ENCODE measurements around the gene LENG8. TPM values are rescaled to one million over a fixed set of nuclear protein-coding genes. Genes with fewer than 3 reads are reported as not detected.

Gene LENG8
- total and polyA plus RNA-seq, 2 experiments from 2014 or later = 42.1 to 74.3 TPM

GRCh38 chr19:54451331-54451871, 2.4 kb downstream of the LENG8 start:
- TF ChIP-seq EZH2 (IDR thresholded peaks at IDR 0.05; ENCODE audit: low read depth, unreplicated experiment) (no peak), NANOG (IDR thresholded peaks at IDR 0.05; ENCODE audit: borderline replicate concordance) (no peak), ZNF331 (CRISPR knock-in tag; IDR thresholded peaks at IDR 0.05; ENCODE audit: low read depth) (no peak), EZH2phosphoT487 (IDR thresholded peaks at IDR 0.05; ENCODE audit: unreplicated experiment) (no peak), ZNF114 (CRISPR knock-in tag; IDR thresholded peaks at IDR 0.05) (no peak), CTCF (conservative IDR thresholded peaks at IDR 0.05; ENCODE audit: low read depth in 2 of 2) (no peak), JUNB (IDR thresholded peaks at IDR 0.05; ENCODE audit: unreplicated experiment) (no peak), STAT1 (IDR thresholded peaks at IDR 0.05; ENCODE audit: unreplicated experiment) (no peak), CREB1 (CRISPR knock-in tag; IDR thresholded peaks at IDR 0.05; ENCODE audit: low read depth) (no peak), POLR2AphosphoS5 (IDR thresholded peaks at IDR 0.05; ENCODE audit: low read depth) (no peak), ETS1 (IDR thresholded peaks at IDR 0.05) (no peak)
- TF ChIP-seq, protein P1, sequence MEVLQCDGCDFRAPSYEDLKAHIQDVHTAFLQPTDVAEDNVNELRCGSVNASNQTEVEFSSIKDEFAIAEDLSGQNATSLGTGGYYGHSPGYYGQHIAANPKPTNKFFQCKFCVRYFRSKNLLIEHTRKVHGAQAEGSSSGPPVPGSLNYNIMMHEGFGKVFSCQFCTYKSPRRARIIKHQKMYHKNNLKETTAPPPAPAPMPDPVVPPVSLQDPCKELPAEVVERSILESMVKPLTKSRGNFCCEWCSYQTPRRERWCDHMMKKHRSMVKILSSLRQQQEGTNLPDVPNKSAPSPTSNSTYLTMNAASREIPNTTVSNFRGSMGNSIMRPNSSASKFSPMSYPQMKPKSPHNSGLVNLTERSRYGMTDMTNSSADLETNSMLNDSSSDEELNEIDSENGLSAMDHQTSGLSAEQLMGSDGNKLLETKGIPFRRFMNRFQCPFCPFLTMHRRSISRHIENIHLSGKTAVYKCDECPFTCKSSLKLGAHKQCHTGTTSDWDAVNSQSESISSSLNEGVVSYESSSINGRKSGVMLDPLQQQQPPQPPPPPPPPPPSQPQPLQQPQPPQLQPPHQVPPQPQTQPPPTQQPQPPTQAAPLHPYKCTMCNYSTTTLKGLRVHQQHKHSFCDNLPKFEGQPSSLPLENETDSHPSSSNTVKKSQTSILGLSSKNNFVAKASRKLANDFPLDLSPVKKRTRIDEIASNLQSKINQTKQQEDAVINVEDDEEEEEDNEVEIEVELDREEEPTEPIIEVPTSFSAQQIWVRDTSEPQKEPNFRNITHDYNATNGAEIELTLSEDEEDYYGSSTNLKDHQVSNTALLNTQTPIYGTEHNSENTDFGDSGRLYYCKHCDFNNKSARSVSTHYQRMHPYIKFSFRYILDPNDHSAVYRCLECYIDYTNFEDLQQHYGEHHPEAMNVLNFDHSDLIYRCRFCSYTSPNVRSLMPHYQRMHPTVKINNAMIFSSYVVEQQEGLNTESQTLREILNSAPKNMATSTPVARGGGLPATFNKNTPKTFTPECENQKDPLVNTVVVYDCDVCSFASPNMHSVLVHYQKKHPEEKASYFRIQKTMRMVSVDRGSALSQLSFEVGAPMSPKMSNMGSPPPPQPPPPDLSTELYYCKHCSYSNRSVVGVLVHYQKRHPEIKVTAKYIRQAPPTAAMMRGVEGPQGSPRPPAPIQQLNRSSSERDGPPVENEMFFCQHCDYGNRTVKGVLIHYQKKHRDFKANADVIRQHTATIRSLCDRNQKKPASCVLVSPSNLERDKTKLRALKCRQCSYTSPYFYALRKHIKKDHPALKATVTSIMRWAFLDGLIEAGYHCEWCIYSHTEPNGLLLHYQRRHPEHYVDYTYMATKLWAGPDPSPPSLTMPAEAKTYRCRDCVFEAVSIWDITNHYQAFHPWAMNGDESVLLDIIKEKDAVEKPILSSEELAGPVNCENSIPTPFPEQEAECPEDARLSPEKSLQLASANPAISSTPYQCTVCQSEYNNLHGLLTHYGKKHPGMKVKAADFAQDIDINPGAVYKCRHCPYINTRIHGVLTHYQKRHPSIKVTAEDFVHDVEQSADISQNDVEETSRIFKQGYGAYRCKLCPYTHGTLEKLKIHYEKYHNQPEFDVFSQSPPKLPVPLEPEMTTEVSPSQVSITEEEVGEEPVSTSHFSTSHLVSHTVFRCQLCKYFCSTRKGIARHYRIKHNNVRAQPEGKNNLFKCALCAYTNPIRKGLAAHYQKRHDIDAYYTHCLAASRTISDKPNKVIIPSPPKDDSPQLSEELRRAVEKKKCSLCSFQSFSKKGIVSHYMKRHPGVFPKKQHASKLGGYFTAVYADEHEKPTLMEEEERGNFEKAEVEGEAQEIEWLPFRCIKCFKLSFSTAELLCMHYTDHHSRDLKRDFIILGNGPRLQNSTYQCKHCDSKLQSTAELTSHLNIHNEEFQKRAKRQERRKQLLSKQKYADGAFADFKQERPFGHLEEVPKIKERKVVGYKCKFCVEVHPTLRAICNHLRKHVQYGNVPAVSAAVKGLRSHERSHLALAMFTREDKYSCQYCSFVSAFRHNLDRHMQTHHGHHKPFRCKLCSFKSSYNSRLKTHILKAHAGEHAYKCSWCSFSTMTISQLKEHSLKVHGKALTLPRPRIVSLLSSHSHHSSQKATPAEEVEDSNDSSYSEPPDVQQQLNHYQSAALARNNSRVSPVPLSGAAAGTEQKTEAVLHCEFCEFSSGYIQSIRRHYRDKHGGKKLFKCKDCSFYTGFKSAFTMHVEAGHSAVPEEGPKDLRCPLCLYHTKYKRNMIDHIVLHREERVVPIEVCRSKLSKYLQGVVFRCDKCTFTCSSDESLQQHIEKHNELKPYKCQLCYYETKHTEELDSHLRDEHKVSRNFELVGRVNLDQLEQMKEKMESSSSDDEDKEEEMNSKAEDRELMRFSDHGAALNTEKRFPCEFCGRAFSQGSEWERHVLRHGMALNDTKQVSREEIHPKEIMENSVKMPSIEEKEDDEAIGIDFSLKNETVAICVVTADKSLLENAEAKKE (CRISPR knock-in tag; IDR thresholded peaks at IDR 0.05) = no peak
- TF ChIP-seq, protein P2, sequence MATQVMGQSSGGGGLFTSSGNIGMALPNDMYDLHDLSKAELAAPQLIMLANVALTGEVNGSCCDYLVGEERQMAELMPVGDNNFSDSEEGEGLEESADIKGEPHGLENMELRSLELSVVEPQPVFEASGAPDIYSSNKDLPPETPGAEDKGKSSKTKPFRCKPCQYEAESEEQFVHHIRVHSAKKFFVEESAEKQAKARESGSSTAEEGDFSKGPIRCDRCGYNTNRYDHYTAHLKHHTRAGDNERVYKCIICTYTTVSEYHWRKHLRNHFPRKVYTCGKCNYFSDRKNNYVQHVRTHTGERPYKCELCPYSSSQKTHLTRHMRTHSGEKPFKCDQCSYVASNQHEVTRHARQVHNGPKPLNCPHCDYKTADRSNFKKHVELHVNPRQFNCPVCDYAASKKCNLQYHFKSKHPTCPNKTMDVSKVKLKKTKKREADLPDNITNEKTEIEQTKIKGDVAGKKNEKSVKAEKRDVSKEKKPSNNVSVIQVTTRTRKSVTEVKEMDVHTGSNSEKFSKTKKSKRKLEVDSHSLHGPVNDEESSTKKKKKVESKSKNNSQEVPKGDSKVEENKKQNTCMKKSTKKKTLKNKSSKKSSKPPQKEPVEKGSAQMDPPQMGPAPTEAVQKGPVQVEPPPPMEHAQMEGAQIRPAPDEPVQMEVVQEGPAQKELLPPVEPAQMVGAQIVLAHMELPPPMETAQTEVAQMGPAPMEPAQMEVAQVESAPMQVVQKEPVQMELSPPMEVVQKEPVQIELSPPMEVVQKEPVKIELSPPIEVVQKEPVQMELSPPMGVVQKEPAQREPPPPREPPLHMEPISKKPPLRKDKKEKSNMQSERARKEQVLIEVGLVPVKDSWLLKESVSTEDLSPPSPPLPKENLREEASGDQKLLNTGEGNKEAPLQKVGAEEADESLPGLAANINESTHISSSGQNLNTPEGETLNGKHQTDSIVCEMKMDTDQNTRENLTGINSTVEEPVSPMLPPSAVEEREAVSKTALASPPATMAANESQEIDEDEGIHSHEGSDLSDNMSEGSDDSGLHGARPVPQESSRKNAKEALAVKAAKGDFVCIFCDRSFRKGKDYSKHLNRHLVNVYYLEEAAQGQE (IDR thresholded peaks at IDR 0.05; ENCODE audit: unreplicated experiment) = no peak
- Histone ChIP-seq H3K27me3 (ENCODE audit: insufficient read depth) (no peaks in the 10 kb centered on the region), H3K4me2 (no peak overlapping the region), H3K4me1 (ENCODE audit: insufficient read depth) (peaks cover 9% of the 10 kb centered on the region), H3K4me3 (no peak overlapping the region), H4K20me1 (replicated peaks; ENCODE audit: insufficient read depth) (peaks cover 33% of the 10 kb centered on the region), H3K9me2 (ENCODE audit: insufficient read depth) (no peaks in the 10 kb centered on the region), H3F3A (replicated peaks; ENCODE audit: low read depth) (no peaks in the 10 kb centered on the region), H3K27ac (ENCODE audit: low read depth) (peak overlapping the region; percentile 26; the same call in 1 of the 2 replicates), H3K79me2 (replicated peaks; ENCODE audit: insufficient read depth) (peaks cover 62% of the 10 kb centered on the region), H3K36me3 (ENCODE audit: insufficient read depth) (peaks cover 29% of the 10 kb centered on the region), H2AFZ (no peak overlapping the region)
- Mint-ChIP-seq H3K4me1 (peaks cover 19% of the 10 kb centered on the region), H3K27me3 (ENCODE audit: insufficient read depth, low read depth, poor library complexity) (peaks cover 15% of the 10 kb centered on the region), H3K9me3 (peaks cover 12% of the 10 kb centered on the region), H3K27ac (peak overlapping the region; percentile 34; the same call in 1 of the 2 replicates), H3K4me3 (peak overlapping the region; percentile 98; the same call in 2 of the 3 replicates), H3K36me3 (ENCODE audit: low read depth) (peaks cover 59% of the 10 kb centered on the region)
- DNase-seq (ENCODE audit: low spot score) (no peak), ATAC-seq (no peak)

All from GM23338 (cell line).